Tibial artery (tissue), 4 donors: ENCODE measurements around the gene GNG13.

ENCODE experiments used
- DNase-seq, 2 donors: peaks; one replicate each; pipeline ENCODE4 v3.0.0-alpha.2; 2019
- H3K27ac ChIP-seq, 2 donors: fragments of 200-600 bp; sonication (generic) in 1 of 2; 1 replicate in 1 of 2; 2 replicates in 1 of 2; pipeline ENCODE4 v1.5.1; 2018 to 2019; ENCODE audit warnings: mild to moderate bottlenecking in 1 of 2
- H3K27me3 ChIP-seq, 2 donors: fragments of 200-600 bp; sonication (generic) in 1 of 2; one replicate each; pipeline versions ENCODE4 v1.5.1 to v1.6.0; 2016 to 2019
- H3K36me3 ChIP-seq, 3 donors: fragments of 200-600 bp; sonication (generic) in 2 of 3; one replicate each; pipeline ENCODE4 v1.5.1; 2016 to 2019; ENCODE audit warnings: mild to moderate bottlenecking in 2 of 3
- H3K4me1 ChIP-seq, 4 donors: fragments of 200-600 bp; sonication (generic) in 2 of 4; 1 replicate in 3 of 4; 2 replicates in 1 of 4; pipeline ENCODE4 v1.5.1; 2016 to 2019
- H3K4me3 ChIP-seq, 2 donors: fragments of 200-600 bp; sonication (generic) in 1 of 2; 1 replicate in 1 of 2; 2 replicates in 1 of 2; pipeline ENCODE4 v1.5.1; 2018 to 2019; ENCODE audit warnings: mild to moderate bottlenecking in 2 of 2
- H3K9me3 ChIP-seq, 3 donors: fragments of 200-600 bp; sonication (generic) in 1 of 3; one replicate each; pipeline ENCODE4 v1.5.1; 2016 to 2019
- intact Hi-C: fragments of 100-400 bp; cut with DNase I; formaldehyde crosslinking; loops from one replicate; pipeline ENCODE4 v1.15.0; 2023; ENCODE audit warnings: low total_unique reads
- TF ChIP-seq, protein P1 (sequence below), 2 experiments: fragments of 200-600 bp in 1 of 2; fragments of 450-650 bp in 1 of 2; IDR thresholded peaks; one replicate each; pipeline ENCODE4 v1.5.1; 2017 to 2019; ENCODE audit warnings: antibody characterized with exemption in 2 of 2, mild to moderate bottlenecking in 1 of 2, moderate library complexity in 1 of 2

Gene GNG13

DNA sequence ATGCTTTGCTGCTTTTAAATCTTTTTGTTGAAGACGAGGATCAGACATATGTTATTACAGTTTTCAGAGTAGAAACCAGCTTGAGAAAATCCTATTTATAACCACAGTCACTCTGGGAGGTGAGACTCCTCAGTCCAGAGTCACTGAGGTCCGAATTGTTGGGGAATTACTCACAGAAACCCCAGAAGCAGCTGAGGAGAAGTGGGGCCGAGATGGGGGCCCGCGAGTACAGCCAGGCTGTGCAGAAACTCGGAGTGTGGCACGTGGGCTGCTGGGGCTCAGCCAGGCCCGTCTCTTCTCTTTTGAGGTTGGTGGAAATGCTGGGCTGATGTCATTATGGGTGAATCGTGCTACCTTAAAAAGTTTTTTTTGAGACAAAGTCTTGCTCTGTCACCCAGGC is 14.4 kb upstream of the GNG13 start:
- Histone ChIP-seq H3K9me3 (peaks cover 0 to 8% (median 0%) of the 10 kb centered on the region in 3 donors), H3K27ac (no peak overlapping the region), H3K27me3 (peaks cover 0 to 87% of the 10 kb centered on the region in 2 donors), H3K36me3 (no peaks in the 10 kb centered on the region), H3K4me1 (peaks cover 0 to 16% (median 0%) of the 10 kb centered on the region in 4 donors), H3K4me3 (no peak overlapping the region)
- intact Hi-C loops: loop anchor here (10.0 kb wide), 1 partner anchor 240 kb away; no protein-coding TSS in a partner anchor
- DNase-seq: no peak
- TF ChIP-seq, protein P1, sequence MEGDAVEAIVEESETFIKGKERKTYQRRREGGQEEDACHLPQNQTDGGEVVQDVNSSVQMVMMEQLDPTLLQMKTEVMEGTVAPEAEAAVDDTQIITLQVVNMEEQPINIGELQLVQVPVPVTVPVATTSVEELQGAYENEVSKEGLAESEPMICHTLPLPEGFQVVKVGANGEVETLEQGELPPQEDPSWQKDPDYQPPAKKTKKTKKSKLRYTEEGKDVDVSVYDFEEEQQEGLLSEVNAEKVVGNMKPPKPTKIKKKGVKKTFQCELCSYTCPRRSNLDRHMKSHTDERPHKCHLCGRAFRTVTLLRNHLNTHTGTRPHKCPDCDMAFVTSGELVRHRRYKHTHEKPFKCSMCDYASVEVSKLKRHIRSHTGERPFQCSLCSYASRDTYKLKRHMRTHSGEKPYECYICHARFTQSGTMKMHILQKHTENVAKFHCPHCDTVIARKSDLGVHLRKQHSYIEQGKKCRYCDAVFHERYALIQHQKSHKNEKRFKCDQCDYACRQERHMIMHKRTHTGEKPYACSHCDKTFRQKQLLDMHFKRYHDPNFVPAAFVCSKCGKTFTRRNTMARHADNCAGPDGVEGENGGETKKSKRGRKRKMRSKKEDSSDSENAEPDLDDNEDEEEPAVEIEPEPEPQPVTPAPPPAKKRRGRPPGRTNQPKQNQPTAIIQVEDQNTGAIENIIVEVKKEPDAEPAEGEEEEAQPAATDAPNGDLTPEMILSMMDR (IDR thresholded peaks at IDR 0.05): no peak

DNA sequence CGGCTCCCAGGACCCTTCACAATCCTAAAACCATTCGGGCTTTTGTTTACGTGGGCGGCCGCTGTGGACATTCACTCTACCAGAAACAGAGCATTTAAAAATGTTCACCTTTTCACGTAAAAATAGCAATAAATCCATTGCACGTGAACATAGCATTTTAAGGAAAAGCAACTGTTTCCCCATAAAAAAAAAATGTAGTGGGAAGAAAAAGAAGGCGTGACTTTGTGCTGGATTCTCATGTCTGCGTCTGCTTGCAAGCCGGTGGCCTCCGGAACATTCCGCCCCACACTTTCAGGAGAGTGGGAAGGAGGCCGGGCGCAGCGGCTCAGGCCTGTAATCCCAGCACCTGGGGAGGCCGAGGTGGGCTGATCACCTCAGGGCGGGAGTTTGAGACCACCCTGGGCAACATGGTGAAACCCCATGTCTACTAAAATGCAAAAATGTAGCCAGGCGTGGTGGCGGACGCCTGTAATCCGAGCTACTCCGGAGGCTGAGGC is 13.4 kb upstream of the GNG13 start:
- H3K4me3 ChIP-seq: no peak overlapping the region
- H3K27ac ChIP-seq: no peak overlapping the region
- intact Hi-C loops: loop anchor here (10.0 kb wide), 1 partner anchor 241 kb away; no protein-coding TSS in a partner anchor
- TF ChIP-seq, protein P1 (IDR thresholded peaks at IDR 0.05): no peak
- H3K4me1 ChIP-seq: peaks cover 0 to 16% (median 0%) of the 10 kb centered on the region in 4 donors
- H3K9me3 ChIP-seq: peaks cover 0 to 8% (median 0%) of the 10 kb centered on the region in 3 donors
- peaks cover 0 to 80% of the 10 kb centered on the region in 2 donors for H3K27me3 ChIP-seq
- DNase-seq: no peak
- no peaks in the 10 kb centered on the region for H3K36me3 ChIP-seq

DNA sequence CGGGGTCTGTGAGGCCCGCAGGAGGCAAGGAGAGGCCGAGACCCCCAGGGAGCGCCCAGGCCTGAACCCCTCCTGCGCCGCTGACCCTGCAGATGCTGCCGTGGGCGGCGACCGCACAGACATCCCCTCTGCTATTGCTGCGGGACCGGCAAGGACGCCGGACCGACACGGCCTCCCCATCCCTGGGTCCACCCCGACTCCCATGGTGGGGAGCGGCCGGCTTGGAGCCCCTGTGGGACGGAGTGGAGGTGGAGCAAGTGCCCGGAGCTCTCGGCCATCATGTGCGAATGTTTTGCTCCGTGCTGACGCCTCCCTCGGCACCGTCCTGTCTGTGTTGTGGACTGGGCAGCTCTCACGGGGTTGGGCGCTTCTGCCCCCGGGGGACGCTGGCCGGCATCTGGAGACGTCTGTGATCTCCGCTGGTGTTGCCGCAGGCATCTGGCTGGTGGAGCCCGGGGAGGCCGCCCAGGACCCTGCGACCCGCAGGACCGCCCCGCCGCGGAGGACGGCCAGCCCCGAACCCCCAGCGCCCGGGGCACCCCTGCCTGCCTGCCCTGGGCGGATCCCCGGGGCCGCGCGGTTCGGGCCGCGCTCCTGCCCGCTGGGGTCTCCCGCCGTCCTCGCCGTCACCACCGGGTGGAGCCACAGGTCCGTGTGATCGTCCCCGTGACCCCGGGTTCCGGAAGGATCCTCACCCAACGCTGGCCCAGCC is 12.8 kb upstream of the GNG13 start:
- no peak for DNase-seq
- Histone ChIP-seq H3K4me1 (peaks cover 0 to 20% (median 2%) of the 10 kb centered on the region in 4 donors), H3K27ac (no peak overlapping the region), H3K4me3 (no peak overlapping the region), H3K36me3 (no peaks in the 10 kb centered on the region), H3K27me3 (peaks cover 0 to 76% of the 10 kb centered on the region in 2 donors), H3K9me3 (peaks cover 0 to 8% (median 0%) of the 10 kb centered on the region in 3 donors)
- TF ChIP-seq, protein P1 (IDR thresholded peaks at IDR 0.05): peak; percentile 20 to 22
- intact Hi-C loops: loop anchor here (10.0 kb wide), 1 partner anchor 241 kb away; no protein-coding TSS in a partner anchor

DNA sequence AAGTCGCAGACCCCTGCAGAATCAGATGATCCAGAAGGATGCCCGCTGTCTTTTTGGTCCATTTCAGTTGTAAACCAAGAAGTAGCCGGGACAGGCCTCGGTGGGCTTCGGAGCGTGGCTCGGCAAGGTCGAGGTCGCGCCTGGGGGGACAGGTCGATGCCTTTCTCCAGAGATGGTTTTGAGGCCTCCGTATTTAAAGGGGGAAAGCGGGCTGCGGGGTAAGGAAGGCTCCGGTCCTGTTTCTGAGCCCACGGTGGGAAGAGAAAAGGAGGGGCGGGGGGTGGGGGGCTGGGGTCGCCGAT is 7.5 kb upstream of the GNG13 start:
- Histone ChIP-seq H3K9me3 (peaks cover 0 to 8% (median 0%) of the 10 kb centered on the region in 3 donors), H3K27ac (peak overlapping the region in 1 of 2 donors; percentile 80), H3K27me3 (peaks cover 0 to 38% of the 10 kb centered on the region in 2 donors), H3K4me3 (peak overlapping the region; percentile 74 to 89), H3K4me1 (peaks cover 0 to 18% (median 6%) of the 10 kb centered on the region in 4 donors), H3K36me3 (no peaks in the 10 kb centered on the region)
- no peak for DNase-seq
- TF ChIP-seq, protein P1 (IDR thresholded peaks at IDR 0.05): no peak
- intact Hi-C loops: no loop called here

DNA sequence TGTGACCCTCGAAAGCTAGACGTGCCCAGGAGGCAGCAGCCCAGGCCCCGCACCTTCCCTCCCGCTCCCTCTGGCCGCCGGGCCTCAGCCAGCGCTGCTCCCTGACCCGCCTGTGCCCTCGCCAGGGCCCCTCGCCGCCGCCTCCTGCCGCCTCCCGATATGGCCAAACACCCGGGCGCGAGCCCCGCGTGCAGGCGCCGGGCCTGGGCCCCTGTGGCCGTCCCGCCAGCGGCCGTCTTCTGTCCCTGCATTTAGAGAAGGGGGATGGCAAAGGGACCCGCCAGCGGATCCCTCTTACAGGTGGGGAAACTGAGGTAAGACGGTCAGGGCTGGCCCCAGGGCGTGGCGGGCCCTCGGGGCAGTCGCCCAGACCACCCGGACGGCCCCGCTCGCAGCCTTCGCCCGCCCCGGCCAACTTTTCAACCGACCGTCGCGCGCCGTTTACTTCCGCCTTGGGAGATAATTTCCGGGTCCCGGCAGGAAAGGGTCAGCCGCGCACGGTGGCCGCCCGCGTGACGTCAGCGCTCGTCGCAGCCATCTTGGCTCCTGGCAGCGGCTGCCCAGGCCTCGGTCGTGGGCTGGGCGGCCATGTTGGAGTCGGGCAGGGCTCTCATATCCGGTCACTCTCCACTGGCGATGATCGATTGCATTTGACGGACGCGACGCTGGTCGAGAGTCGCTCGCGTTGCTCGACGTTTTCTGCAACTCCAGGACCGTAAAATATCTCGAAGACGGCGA is 7.0 kb upstream of the GNG13 start:
- peak overlapping the region; percentile 80 to 88 for H3K27ac ChIP-seq
- no peaks in the 10 kb centered on the region for H3K36me3 ChIP-seq
- intact Hi-C loops: no loop called here
- H3K4me1 ChIP-seq: peaks cover 0 to 18% (median 6%) of the 10 kb centered on the region in 4 donors
- H3K9me3 ChIP-seq: peaks cover 0 to 8% (median 0%) of the 10 kb centered on the region in 3 donors
- peak; percentile 85 to 95 for DNase-seq
- H3K4me3 ChIP-seq: peak overlapping the region; percentile 74 to 89
- TF ChIP-seq, protein P1 (IDR thresholded peaks at IDR 0.05): no peak
- H3K27me3 ChIP-seq: peaks cover 0 to 39% of the 10 kb centered on the region in 2 donors
